NCI-H2196 treated with DMSO at 0.1 percent for 48 hours (cell line): ENCODE measurements around the gene SLC6A13.
"Not testable (repeated sequence)": the region's sequence is repeated elsewhere in the genome, so short reads cannot be mapped to it uniquely, and the experiment has no call there.

Experiments
- DNase-seq: peaks from one replicate; lab custom pipeline; 2025; ENCODE audit not compliant: unreplicated experiment; lab: John Stamatoyannopoulos, UW

Gene SLC6A13

DNA sequence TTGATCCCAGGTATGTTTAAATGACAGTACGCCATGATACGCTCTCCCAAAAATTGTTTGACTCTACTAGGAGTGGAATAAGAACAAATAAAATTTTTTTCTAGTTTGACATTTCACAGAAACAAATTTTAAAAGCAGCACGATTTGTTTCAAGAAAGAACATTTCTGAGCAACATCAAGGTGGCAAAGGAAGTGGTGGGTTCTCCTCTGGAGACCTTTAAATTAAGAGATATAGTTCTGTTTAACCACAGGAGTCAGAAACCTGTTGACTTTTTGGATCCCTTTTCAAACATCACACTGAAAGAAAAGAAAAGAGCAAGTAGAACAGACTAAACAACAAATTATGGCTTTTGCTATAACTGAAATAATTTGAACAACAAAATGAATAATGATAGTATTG, 2.5 kb upstream of the SLC6A13 start:
- no peak for DNase-seq

DNA sequence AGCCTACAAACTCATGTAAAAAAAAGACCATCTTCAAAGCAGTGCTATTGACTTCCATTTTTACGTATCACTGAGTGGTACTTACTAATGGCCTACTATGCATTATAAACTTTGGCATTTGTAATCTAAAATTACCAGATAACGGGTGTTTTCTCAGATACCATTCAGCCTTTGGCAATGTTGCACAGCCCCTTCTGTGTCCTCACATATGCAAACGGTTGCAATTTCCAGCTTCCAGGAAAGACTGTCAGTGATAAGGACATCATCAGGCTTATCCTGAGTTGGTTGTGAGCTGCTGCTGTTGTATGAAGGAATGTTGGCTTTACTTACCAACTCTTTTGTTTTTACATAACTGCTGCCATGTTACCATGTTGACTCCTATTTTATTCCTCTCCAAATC, 1.6 kb upstream of the SLC6A13 start:
- DNase-seq = no peak

DNA sequence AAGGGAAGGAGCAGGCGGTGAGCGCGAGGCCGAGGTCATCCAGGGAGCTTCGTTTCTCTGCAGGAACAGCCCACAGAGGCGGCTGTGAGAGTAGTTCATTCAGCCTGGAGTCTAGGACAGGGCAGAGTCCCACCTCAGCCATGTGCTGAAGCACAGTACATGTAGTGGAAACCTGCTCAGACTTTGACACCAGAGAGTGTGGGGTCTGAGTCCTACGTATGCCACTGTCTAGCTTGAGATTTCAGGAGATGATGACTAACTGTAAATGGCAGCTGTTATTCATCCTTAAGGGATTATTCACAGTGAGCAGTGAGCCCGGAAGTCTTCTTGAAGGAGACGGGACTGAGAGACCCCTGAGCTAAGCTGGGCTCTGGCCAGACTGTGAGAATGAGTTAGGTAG, 938 bp upstream of the SLC6A13 start:
- no peak for DNase-seq

DNA sequence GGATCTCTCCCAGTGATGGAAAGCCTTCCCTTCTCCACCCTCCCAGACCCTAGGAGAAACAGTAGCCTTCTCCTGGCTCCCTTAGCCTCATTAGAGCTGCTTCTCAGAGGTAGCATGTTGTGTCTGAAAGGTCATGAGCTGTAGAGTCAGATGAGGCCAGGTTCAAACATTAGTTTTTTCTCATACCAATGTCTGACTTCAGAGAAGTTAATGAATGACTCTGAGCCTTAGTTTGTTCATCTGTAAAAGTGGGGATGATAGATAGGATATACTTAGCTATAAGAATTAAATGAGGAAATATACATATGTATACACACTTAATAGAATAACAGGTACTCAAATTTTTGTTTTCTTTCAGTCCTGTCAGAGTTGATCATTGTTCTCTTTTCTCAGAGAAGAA, 523 bp downstream of the SLC6A13 start:
- no peak for DNase-seq

DNA sequence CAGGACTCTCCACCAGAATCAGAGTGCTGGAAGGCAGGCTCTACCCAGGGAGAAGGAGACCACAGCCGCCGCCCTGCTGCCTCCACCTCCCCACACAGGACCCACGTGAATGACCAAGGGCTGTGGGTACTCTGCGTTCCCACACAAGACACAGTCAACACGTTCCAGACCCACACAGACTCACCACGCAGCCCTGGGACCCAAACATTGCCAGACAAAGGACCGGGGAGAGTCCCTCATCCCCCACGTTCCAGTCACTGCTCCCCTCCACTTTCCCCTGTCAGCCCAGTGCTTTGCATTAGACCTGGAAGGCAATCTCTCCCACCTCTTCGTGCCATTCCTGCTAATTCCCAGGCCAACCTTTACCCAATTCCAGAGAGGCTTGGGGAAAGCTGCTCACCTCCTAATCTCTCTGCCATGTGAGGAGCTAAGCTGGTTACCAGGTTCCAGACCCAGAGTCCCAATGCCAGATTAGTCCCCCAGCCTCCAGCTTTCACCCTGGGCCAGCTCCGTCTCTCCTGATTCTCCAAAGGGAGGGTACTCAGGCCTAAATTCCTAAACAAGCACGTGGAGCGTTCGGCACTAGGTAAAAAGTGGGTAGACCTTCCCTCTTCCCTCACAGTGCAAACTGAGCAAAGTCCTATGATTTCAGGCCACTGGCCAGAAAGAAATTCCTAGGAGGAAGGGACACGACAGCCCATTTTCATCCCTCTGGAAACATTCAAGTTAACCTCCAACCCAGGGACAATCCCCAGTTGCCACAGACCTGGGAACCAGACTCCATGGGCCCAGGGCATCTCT, 4.9 kb downstream of the SLC6A13 start:
- DNase-seq = no peak

DNA sequence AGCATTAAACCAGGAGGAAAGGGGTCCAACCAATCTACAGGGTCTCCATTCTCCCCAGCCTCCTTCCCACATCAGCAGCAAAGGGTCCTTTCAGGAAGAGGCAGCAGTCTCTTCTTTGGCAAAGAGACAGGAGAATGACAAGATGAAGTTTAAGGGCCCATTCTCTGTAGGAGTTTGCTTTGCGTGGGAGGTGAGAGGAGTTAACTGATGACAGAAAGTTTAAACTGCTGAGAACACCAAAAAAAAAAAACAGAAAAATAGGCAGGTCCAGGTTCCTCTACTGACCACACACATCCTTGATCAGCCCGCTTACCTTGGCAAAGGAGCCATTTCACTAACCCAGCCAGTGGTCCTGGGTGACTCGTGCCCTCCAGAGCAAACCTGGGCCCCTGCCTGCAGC, 5.7 kb downstream of the SLC6A13 start:
- DNase-seq = no peak

DNA sequence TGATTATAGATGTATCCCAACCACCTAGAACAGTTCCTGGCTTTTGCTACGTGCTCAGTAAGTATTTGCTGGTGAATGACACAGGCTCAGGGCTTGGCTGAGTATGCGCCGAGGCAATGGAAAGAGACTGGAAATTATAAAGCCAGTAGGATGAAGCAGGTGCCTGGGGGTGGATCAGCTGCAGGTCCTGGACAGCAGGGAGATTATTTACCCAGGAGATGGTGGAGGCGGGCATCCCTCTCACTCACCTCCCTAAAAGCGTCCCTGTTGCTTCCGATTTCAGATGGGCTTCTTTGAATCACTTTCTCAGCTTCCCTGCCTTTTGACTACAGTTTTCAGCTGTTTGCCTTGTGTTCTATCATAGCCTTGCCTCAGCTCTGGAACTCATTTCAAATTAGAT, 6.4 kb downstream of the SLC6A13 start:
- no peak for DNase-seq

DNA sequence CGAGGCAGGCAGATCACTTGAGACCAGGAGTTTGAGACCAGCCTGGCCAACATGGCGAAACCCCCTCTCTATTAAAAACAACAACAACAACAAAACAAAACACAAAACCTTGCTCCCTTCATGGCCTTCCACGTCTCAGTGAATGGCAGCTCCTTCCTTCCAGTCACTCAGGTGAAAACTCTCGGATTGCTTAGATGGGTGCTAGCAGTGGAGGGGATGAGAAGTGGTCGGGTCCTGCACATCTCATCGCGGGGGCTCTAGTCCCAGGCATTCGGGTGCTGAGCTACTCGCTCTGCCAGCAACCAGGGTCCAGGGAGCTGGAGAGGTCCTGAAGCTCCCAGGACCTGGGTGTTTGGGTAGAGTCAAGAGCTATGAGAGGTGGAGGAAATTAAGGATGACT, 7.7 kb downstream of the SLC6A13 start:
- no peak for DNase-seq

DNA sequence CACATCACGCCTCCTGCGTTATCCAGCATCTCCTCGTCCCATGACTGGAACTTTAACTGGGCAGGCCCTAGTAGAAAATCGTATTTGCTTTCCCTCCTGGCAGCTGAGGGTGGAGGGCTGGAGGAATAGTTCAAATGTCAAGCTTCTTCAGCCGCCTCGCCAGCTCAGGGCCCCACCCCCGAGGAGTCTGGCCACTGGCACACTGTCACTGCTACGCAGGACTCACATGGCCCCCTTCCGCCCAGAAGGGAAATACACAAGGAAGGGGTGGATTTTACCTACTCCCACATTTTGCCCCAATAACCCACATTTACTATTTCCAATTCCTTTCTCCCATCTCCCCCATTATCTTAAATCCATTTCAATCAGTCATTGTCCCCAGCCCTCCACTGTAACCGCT, 8.6 kb downstream of the SLC6A13 start:
- DNase-seq = no peak

DNA sequence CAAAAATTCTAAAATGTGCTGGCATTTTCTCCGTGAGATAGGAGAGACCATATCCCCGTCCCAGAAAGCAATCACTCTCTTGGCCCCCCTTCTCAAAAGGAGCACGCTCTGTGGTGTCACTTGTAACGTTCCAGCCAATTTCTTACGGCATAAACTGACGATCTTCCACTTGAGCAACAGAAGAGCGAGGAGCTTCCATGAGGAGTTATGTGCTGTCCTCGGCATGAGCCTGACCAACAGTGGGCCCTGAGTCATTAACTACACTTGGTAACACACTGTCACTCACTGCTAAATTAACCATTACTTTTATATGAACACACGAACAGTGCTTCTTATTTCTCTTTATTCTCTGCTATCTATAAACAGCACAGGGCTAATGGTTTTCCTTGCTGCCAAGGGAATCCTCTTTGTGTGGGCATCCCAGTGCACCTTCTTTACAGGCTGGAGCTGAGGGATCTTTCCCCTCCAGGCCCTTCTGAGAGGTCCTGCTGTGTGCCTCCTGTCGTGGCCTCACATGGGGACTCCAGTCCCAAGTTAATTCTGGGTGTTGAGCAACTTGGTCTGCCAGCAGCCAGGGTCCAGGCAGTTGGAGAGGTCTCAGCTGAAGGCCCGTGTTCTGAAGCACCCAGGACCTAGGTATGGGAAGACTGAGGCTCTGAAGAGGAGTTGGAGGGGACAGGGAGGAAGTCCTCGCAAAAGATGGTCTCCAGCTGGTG, 9.4 kb downstream of the SLC6A13 start:
- no peak for DNase-seq

DNA sequence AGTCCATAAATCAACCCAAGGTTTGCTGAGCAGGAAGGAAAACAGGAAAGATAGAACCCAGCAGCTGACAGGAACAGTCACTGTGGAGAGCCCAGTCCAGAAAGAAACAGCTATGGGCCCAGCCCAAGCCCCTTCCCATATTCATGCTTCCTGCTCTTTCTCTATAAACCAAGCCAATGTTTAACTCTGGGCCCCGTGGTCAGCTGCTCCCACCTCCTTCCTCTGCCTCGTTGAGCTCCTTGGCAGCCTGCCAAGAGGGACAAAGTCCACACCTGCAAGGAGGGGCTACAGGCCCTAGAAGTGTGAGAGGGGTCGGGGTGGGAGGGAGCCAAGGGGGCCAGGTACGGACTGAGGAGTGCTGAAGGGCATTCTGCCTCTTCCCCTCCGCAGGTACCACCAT, 10.0 kb downstream of the SLC6A13 start:
- no peak for DNase-seq

DNA sequence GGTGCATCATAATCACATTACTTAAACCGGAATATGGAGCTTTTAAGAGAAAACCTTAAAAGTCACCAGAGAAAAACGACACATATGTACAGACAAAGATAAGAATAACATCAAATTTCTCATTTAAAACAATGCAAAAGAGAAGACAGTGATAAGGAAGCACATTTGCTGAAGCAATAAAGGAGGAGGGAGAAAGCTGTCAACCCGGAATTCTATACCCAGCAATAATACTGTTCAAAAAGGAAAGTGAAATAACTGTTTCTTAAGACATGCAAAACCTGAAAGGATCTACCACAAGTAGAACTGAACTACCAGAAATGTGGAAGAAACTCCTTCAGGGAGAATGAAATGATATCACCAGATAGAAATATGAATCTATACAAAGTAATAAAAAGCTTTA, 15.4 kb downstream of the SLC6A13 start:
- DNase-seq = no peak

DNA sequence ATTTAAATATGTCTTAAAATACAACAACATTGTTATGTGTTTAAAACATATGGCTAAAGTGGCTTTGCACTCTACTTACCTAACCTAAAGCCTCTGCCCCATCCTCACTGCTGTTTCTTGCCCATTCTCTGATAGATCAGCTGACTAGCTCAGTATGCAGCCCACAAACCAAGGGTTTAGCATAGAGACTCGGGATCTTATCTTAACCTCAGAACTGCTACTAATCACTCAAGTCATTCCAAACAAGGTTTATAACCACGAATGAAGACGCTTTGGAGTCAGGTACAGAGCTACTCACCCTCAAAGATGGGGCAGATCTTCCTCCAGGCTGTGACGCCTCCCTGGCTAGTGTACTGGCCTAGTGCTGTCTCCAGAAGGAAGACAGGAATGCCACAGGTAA, 19.3 kb downstream of the SLC6A13 start:
- no peak for DNase-seq

DNA sequence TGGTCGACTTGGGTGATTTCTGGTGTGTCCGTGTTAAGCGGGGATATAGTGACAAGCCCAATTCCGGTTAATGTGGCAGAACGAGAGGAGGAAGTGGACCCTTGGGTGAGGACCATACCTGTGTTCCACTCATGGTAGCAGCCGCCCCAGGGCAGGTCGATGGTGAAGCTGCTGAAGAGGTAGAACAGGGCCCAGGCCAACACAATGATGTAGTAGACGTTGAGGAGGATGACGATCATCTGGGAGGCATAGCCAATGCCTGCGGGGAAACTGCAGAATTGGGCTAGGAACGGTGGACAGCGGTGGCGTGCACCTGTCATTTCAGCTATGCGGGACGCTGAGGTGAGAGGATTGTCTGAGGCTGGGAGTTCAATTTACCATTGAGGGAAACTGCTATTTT, 20.1 kb downstream of the SLC6A13 start:
- DNase-seq = no peak

DNA sequence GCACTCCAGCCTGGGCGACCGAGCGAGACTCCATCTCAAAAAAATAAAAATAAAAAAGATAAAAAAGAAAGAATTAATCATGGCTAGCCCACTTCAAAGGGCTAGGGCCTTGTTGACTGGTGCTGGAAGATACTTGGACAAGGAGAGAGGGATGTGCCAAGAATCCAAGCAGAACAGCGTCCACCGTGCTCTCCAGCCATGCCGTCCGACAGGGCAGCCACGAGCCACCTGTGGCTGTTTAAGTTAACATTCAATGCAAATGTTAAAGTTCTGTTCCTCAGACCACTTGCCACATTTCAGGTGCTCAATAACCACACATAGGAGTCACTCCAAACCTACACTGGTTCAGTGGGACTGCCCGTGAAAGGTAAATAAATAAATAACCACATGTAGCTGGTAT, 21.4 kb downstream of the SLC6A13 start:
- DNase-seq = no peak

DNA sequence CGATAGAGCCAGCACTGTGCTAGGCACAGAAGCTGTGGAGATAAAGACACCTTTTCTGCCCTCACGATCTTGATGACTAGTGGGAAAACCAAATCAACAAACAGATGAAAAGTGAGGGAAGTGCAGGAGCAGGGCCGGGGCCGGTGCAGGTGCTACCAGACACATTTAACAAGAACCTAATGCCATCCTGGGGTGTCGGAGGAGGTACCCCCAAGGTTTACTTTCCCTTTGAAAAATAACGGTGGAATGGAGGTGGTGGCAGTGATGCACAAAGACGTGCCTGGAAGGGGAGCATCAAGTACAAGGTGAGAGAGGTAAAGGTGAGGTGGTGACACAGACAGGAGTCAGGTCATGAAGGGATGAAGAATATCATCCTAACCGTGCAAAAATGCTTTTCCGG, 22.1 kb downstream of the SLC6A13 start:
- DNase-seq = no peak

DNA sequence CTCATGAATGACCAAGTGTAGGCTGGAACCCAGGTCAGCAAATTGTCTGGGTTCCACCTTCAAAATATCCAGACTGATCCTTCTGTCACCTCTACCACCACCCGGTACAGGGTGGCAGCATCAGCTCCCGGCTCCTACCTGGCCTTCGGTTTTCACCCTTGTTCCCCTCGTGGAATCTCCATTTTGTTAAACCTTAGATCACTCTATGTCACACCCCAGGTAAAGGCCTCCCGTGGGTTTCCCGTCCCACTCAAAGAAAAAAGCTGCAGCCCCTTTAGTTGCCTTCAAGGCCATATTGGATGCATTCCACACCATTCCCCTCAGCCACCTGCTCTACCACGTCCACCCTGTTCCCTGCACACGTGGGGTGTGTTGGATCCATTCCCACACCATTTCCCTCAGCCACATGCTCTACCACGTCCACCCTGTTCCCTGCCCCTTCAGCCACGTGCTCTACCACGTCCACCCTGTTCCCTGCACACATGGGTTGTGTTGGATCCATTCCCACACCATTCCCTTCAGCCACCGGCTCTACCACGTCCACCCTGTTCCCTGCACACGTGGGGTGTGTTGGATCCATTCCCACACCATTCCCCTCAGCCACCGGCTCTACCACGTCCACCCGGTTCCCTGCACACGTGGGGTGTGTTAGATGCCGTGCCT, 23.8 kb downstream of the SLC6A13 start:
- no peak for DNase-seq

DNA sequence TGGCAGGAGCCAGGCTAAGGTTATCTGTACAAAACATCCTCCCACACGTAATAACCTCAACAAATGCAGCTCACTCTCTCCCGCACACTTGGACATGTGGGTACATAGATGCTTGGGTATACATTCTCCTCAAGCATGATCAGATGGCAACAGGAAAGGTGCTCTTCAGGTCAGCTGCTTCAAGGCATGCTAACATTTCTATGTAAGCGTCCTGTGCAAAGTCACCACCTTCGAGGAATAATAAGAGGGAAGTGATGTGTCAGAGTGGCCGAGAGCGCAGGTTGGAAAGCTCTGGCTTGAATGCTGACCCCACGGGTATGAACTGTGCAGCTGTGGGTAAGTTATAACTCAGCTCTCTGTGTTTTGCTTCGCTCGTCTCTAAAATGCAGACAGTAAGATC, 24.5 kb downstream of the SLC6A13 start:
- DNase-seq = no peak

DNA sequence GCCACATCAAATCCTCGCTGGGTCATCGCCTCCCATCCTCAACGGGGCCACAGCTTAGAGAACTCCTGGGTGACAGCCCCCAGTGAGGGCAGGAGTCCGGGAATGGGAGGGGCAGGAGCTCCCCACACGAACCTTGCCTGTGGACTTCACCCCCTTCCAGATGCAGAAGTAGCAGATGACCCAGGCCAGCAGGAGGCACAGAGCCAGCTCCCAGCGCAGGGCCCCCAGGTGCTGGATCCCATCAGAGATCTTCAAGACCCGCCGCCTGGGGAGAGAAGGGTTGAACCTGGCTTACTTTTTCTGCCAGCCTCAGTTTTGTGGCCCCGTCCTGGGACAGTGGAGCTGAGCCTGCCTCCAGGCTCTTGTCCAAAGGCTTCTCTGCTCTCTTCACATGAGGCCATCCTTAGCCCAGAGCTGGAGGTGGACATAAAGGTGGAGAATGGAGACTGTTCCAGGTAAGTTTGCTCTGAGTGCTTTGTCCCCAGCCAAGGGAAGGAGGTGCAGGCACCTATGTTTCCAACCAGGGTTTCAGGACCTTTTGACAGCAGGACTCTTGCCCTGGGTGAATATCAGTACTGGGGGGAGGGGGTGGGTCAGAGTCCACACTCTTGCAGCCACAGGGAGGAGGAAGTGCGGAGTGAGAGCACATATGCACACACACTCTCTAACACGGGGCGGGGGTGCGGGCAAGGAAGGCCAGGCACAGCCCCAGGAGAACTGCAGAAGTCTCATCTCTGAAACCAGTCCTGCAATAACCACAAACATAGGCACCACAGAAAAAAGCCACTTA, 25.4 kb downstream of the SLC6A13 start:
- no peak for DNase-seq

DNA sequence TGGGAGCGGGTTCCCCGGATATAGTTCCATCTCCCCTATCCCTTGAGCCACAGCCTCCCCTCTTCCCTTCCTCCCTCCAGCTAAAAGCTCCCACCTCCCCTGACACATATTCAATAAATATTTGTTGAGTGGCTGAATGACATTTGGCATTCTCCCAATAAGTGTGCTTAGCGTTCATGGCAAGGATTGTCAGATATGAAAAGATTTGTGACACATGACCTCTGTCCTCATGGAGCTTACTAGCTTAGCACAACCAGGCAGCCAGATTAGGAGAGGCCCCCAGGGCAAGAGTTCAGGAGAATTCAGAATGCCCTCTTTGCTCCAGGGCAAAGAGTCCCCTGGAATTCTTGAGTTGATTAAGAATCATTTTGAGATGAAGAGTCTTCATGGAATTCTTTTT, 26.2 kb downstream of the SLC6A13 start:
- DNase-seq = no peak

DNA sequence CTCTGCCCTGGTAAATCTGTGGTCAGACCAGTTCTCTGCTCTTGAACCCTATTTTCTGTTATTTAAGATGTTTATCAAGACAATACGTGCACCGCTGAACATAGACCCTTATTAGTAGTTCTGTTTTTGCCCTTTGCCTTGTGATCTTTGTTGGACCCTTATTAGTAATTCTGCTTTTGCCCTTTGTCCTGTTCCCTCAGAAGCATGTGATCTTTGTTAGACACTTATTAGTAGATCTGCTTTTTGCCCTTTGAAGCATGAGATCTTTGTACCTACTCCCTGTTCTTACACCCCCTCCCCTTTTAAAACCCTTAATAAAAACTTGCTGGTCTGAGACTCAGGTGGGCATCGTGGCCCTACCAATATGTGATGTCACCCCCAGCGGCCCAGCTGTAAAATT, 26.7 kb downstream of the SLC6A13 start:
- not testable (repeated sequence) for DNase-seq
